HepG2 (cell line): ENCODE results near the gene SH2D3C. TPM values are rescaled to one million over a fixed set of nuclear protein-coding genes. Genes with fewer than 3 reads are reported as not detected.

ENCODE experiments used
- ARNT ChIP-seq: fragments of 450-650 bp; IDR thresholded peaks from 2 replicates; pipeline ENCODE4 v1.6.1; 2017
- CEBPZ ChIP-seq: IDR thresholded peaks from 2 replicates; pipeline ENCODE4 v1.6.1; 2012; ENCODE audit warnings: low read length, improper control_type of control experiment
- FOXK2 ChIP-seq: fragments of 450-650 bp; IDR thresholded peaks from 2 replicates; pipeline ENCODE4 v1.6.1; 2016
- HIC2 ChIP-seq: sonication (generic); formaldehyde crosslinking; IDR thresholded peaks from 2 replicates; pipeline ENCODE4 v1.9.0; 2022; ENCODE audit warnings: low read depth, missing genetic modification reagents
- HMG20A ChIP-seq: IDR thresholded peaks from 2 replicates; pipeline ENCODE4 v1.6.1; 2016; ENCODE audit warnings: borderline replicate concordance
- MYC ChIP-seq: sonication (generic); formaldehyde crosslinking; IDR thresholded peaks from 2 replicates; pipeline ENCODE4 v1.9.0; 2021; ENCODE audit warnings: missing genetic modification reagents, borderline replicate concordance
- NFYB ChIP-seq: sonication (generic); formaldehyde crosslinking; IDR thresholded peaks from 2 replicates; pipeline ENCODE4 v1.4.0; 2020; ENCODE audit warnings: missing genetic modification reagents
- TERF1 ChIP-seq: sonication (generic); formaldehyde crosslinking; IDR thresholded peaks from 2 replicates; pipeline ENCODE4 v1.8.0; 2022; ENCODE audit warnings: mild to moderate bottlenecking, missing genetic modification reagents, moderate library complexity
- THAP8 ChIP-seq: sonication (generic); formaldehyde crosslinking; IDR thresholded peaks from 2 replicates; pipeline ENCODE4 v1.5.1; 2020; ENCODE audit warnings: missing genetic modification reagents, mild to moderate bottlenecking, borderline replicate concordance
- TRIM22 ChIP-seq: fragments of 450-650 bp; IDR thresholded peaks from 2 replicates; pipeline ENCODE4 v1.6.1; 2017
- ZHX2 ChIP-seq, 2 experiments: sonication (generic) in 1 of 2; formaldehyde crosslinking in 1 of 2; IDR thresholded peaks; 2 replicates each; pipeline versions ENCODE4 v1.6.1 to v1.9.0; 2014 to 2022; ENCODE audit warnings: antibody characterized with exemption in 1 of 2, borderline replicate concordance in 1 of 2, inconsistent platforms in 1 of 2, low read depth in 1 of 2, missing genetic modification reagents in 1 of 2
- ZNF333 ChIP-seq: sonication (generic); formaldehyde crosslinking; IDR thresholded peaks from 2 replicates; pipeline ENCODE4 v1.4.0; 2020; ENCODE audit warnings: mild to moderate bottlenecking, missing genetic modification reagents, borderline replicate concordance
- ZNF629 ChIP-seq: sonication (generic); formaldehyde crosslinking; conservative IDR thresholded peaks from 2 replicates; pipeline ENCODE4 v1.5.0; 2020; ENCODE audit warnings: missing genetic modification reagents
- polyA plus RNA-seq, 8 experiments: library from polyadenylated mRNA; depleted of rRNA in 3 of 8; stranded (reverse) in 7 of 8; unstranded in 1 of 8; fragments of >200 nt; fragmentation: Illumina TruSeq in 4 of 8; extraction: Trizol in 4 of 8; gene quantifications; 2 replicates each; pipeline versions ENCODE4 v1.2.1 to v1.2.3, GENCODE V29; 2011 to 2016; ENCODE audit warnings: low read depth in 4 of 8, missing spikeins in 1 of 8, mixed read lengths in 1 of 8; ENCODE audit not compliant: insufficient read depth in 1 of 8
- total RNA-seq, 5 experiments: library from RNA; depleted of rRNA; stranded (reverse); fragments of >200 nt; fragmentation: Illumina TruSeq; extraction: Trizol; gene quantifications; 2 replicates each; pipeline ENCODE4 v1.2.3, GENCODE V29; 2016; ENCODE audit warnings: low read depth in 1 of 5

Gene SH2D3C
- total and polyA plus RNA-seq, 2 of the 13 experiments (the other 11 are each of a cell fraction or from before 2014, with no cell fraction given), result not detected

GRCh38 chr9:127785933-127786772 is 7.7 kb upstream of the SH2D3C start, which contains the start of gene CDK9 (continued):
- TF ChIP-seq ZHX2 (IDR thresholded peaks at IDR 0.05; ENCODE audit: low read depth), result no peak
- peak; percentile 59; the same call in 1 of the 2 replicates for TF ChIP-seq ZHX2 (CRISPR knock-in tag; IDR thresholded peaks at IDR 0.05; ENCODE audit: borderline replicate concordance)
- no peak for TF ChIP-seq FOXK2
- TF ChIP-seq THAP8, result no peak
- TF ChIP-seq ARNT, result no peak
- TF ChIP-seq TRIM22, result no peak
- TF ChIP-seq HIC2 (CRISPR knock-in tag), result no peak
- TF ChIP-seq ZNF333 (CRISPR knock-in tag), result no peak
- no peak for TF ChIP-seq TERF1
- TF ChIP-seq ZNF629 (CRISPR knock-in tag), result no peak
- no peak for TF ChIP-seq NFYB
- TF ChIP-seq MYC, result peak; percentile 23; the same call in 1 of the 2 replicates
- TF ChIP-seq HMG20A (CRISPR knock-in tag), result no peak
- TF ChIP-seq CEBPZ, result no peak
